Panc1 (cell line): ENCODE data around the gene INTS11. TPM values are rescaled to one million over a fixed set of nuclear protein-coding genes. Genes with fewer than 3 reads are reported as not detected.

ENCODE experiments used
- ATAC-seq: fragments of 200-7000 bp; cut with Tn5 transposase; 2 replicates; pipeline ENCODE4 v1.9.1; 2020; ENCODE audit warnings: mild to moderate bottlenecking, moderate library complexity
- BruUV-seq: library from RNA; stranded (reverse); fragments of 400-500 nt; replicated peaks from 2 replicates; lab custom pipeline; 2021; lab: Mats Ljungman, UMichigan
- CTCF ChIA-PET: fragments of 300-600 bp; sonication (Branson Sonifier 250); formaldehyde crosslinking; loops from one replicate; lab custom pipeline; 2022; ENCODE audit warnings: antibody characterized with exemption; lab: Charles Lee
- POLR2A ChIA-PET: fragments of 300-600 bp; sonication (Branson Sonifier 250); formaldehyde crosslinking; loops from one replicate; lab custom pipeline; 2022; ENCODE audit warnings: antibody characterized with exemption; lab: Charles Lee
- DNase-seq: peaks from one replicate; pipeline ENCODE4 v3.0.0-alpha.2; 2010; ENCODE audit warnings: low read depth, low spot score
- H3K27ac ChIP-seq: 2 replicates; pipeline ENCODE4 v1.5.1; 2011; ENCODE audit warnings: mild to moderate bottlenecking, low read length, inconsistent platforms
- H3K27me3 ChIP-seq: fragments of 200-500 bp; sonication (Bioruptor generic); 2 replicates; pipeline ENCODE4 v1.6.0; 2014; ENCODE audit warnings: low read length, inconsistent platforms; ENCODE audit not compliant: control insufficient read depth, insufficient read depth
- H3K36me3 ChIP-seq: fragments of 200-500 bp; sonication (Bioruptor generic); 2 replicates; pipeline ENCODE4 v1.5.1; 2014; ENCODE audit warnings: inconsistent platforms, mild to moderate bottlenecking, low read length, moderate library complexity; ENCODE audit not compliant: control insufficient read depth, insufficient read depth
- H3K4me1 ChIP-seq: 2 replicates; pipeline ENCODE4 v1.5.1; 2011; ENCODE audit warnings: inconsistent platforms, mild to moderate bottlenecking, low read length, moderate library complexity; ENCODE audit not compliant: control insufficient read depth, insufficient read depth
- H3K4me3 ChIP-seq, 2 experiments: 2 replicates each; pipeline ENCODE4 v1.5.1; 2011 to 2012; ENCODE audit warnings: low read depth in 2 of 2, low read length in 2 of 2, mild to moderate bottlenecking in 2 of 2, inconsistent platforms in 1 of 2, moderate library complexity in 1 of 2
- H3K9me3 ChIP-seq: fragments of 200-500 bp; sonication (Bioruptor generic); 2 replicates; pipeline ENCODE4 v1.5.1; 2014; ENCODE audit warnings: low read depth, mild to moderate bottlenecking, inconsistent platforms, low read length, moderate library complexity; ENCODE audit not compliant: control insufficient read depth, insufficient read depth
- CTCF ChIP-seq: fragments of 450-650 bp; IDR thresholded peaks from 2 replicates; pipeline ENCODE4 v1.5.1; 2017; ENCODE audit warnings: mild to moderate bottlenecking
- POLR2AphosphoS5 ChIP-seq: IDR thresholded peaks from 2 replicates; pipeline ENCODE4 v1.6.1; 2012; ENCODE audit warnings: mild to moderate bottlenecking, low read depth, low read length, moderate library complexity
- REST ChIP-seq, 2 experiments: IDR thresholded peaks; 2 replicates each; pipeline ENCODE4 v1.6.1; 2011 to 2012; ENCODE audit warnings: low read depth in 2 of 2, control low read depth in 1 of 2, low read length in 1 of 2, mild to moderate bottlenecking in 1 of 2, moderate library complexity in 1 of 2; ENCODE audit not compliant: insufficient read depth in 1 of 2
- SIN3A ChIP-seq: IDR thresholded peaks from 2 replicates; pipeline ENCODE4 v1.6.1; 2012; ENCODE audit warnings: low read depth, mild to moderate bottlenecking, low read length, moderate library complexity, borderline replicate concordance; ENCODE audit not compliant: insufficient read depth
- TCF7L2 ChIP-seq: IDR thresholded peaks from 2 replicates; pipeline ENCODE4 v1.6.1; 2011; ENCODE audit warnings: mild to moderate bottlenecking, low read depth, low read length, inconsistent platforms
- in situ Hi-C: cut with HindIII; loops from 2 replicates; pipeline ENCODE4 v1.10.0; 2016; ENCODE audit warnings: low sequenced_read_pairs, low pct_unique_long_range_greater_than_20kb
- intact Hi-C: fragments of 100-400 bp; cut with micrococcal nuclease; formaldehyde crosslinking; loops from one replicate; pipeline ENCODE4 v1.10.0; 2022; ENCODE audit not compliant: unreplicated experiment
- total RNA-seq: library from RNA; stranded (reverse); gene quantifications from one replicate; pipeline ENCODE4 v1.2.1, GENCODE V29; 2021; ENCODE audit not compliant: unreplicated experiment

INTS11 gene
- total RNA-seq, 1 experiment from 2014 or later, result 114 TPM

GRCh38 chr1:1359308-1359663 is 34.8 kb upstream of the INTS11 start:
- CTCF ChIA-PET, result no interaction called here
- no peaks in the 10 kb centered on the region for H3K27me3 ChIP-seq
- no peaks in the 10 kb centered on the region for H3K36me3 ChIP-seq
- POLR2A ChIA-PET, result interaction anchor here (0.7 kb wide), 1 partner anchor 64 kb away, joined by 3 read pairs; no protein-coding TSS in a partner anchor
- no peaks in the 10 kb centered on the region for H3K9me3 ChIP-seq
- in situ Hi-C loops (no loop called here), intact Hi-C loops (no loop called here)
- no peak for DNase-seq
- no peak for TF ChIP-seq CTCF
- H3K27ac ChIP-seq, result peak overlapping the region; percentile 93
- no peak overlapping the region for H3K4me3 ChIP-seq
- BruUV-seq, result no TSS peak
- peaks cover 57% of the 10 kb centered on the region for H3K4me1 ChIP-seq
- ATAC-seq, result no peak

GRCh38 chr1:1358433-1359271 is 34.2 kb upstream of the INTS11 start, which contains the start of gene MXRA8:
TSS of gene MXRA8 (minus strand) at chr1:1358555. CDS start at chr1:1358504, 51 bp downstream.
- POLR2A ChIA-PET, result interaction anchor here (0.6 to 0.7 kb wide), 2 partner anchors 64 to 954 kb away, joined by 3 to 13 read pairs; no protein-coding TSS in a partner anchor
- intact Hi-C loops, result no loop called here
- Histone ChIP-seq H3K4me3 (peak within 1 kb of the TSS; percentile 44 to 49), H3K4me1 (peaks cover 62% of the 10 kb centered on the region), H3K9me3 (no peaks in the 10 kb centered on the region), H3K36me3 (no peaks in the 10 kb centered on the region), H3K27me3 (no peaks in the 10 kb centered on the region), H3K27ac (peak within 1 kb of the TSS; percentile 93)
- no peak for DNase-seq
- TF ChIP-seq POLR2AphosphoS5 (no peak; the same call in 1 of the 2 replicates), REST (IDR thresholded peaks at IDR 0.05; ENCODE audit: insufficient read depth in 1 of 2, low read depth in 2 of 2, low read length in 1 of 2) (no peak), CTCF (no peak), SIN3A (no peak), TCF7L2 (no peak)
- CTCF ChIA-PET, result no interaction called here
- BruUV-seq, result no TSS peak
- peak; percentile 15 for ATAC-seq
- in situ Hi-C loops, result no loop called here
